Tibial artery (tissue), 4 donors: Measurements from ENCODE around the gene MYO7B.
A peak's percentile ranks its signal among the peaks of the same experiment; 100 is the strongest.

ENCODE experiments used
- DNase-seq, 2 donors: peaks; one replicate each; pipeline ENCODE4 v3.0.0-alpha.2; 2019
- H3K27ac ChIP-seq, 2 donors: fragments of 200-600 bp; sonication (generic) in 1 of 2; 1 replicate in 1 of 2; 2 replicates in 1 of 2; pipeline ENCODE4 v1.5.1; 2018 to 2019; ENCODE audit warnings: mild to moderate bottlenecking in 1 of 2
- H3K27me3 ChIP-seq, 2 donors: fragments of 200-600 bp; sonication (generic) in 1 of 2; one replicate each; pipeline versions ENCODE4 v1.5.1 to v1.6.0; 2016 to 2019
- H3K36me3 ChIP-seq, 3 donors: fragments of 200-600 bp; sonication (generic) in 2 of 3; one replicate each; pipeline ENCODE4 v1.5.1; 2016 to 2019; ENCODE audit warnings: mild to moderate bottlenecking in 2 of 3
- H3K4me1 ChIP-seq, 4 donors: fragments of 200-600 bp; sonication (generic) in 2 of 4; 1 replicate in 3 of 4; 2 replicates in 1 of 4; pipeline ENCODE4 v1.5.1; 2016 to 2019
- H3K4me3 ChIP-seq, 2 donors: fragments of 200-600 bp; sonication (generic) in 1 of 2; 1 replicate in 1 of 2; 2 replicates in 1 of 2; pipeline ENCODE4 v1.5.1; 2018 to 2019; ENCODE audit warnings: mild to moderate bottlenecking in 2 of 2
- H3K9me3 ChIP-seq, 3 donors: fragments of 200-600 bp; sonication (generic) in 1 of 3; one replicate each; pipeline ENCODE4 v1.5.1; 2016 to 2019
- CTCF ChIP-seq, 2 experiments: fragments of 200-600 bp in 1 of 2; fragments of 450-650 bp in 1 of 2; IDR thresholded peaks; one replicate each; pipeline ENCODE4 v1.5.1; 2017 to 2019; ENCODE audit warnings: antibody characterized with exemption in 2 of 2, mild to moderate bottlenecking in 1 of 2, moderate library complexity in 1 of 2
- intact Hi-C: fragments of 100-400 bp; cut with DNase I; formaldehyde crosslinking; loops from one replicate; pipeline ENCODE4 v1.15.0; 2023; ENCODE audit warnings: low total_unique reads

The MYO7B gene

GRCh38 chr2:127591221-127591923 is 55.9 kb downstream of the MYO7B start:
- peak in 1 of 2 donors; percentile 25 for DNase-seq
- Histone ChIP-seq H3K36me3 (no peaks in the 10 kb centered on the region), H3K4me1 (no peaks in the 10 kb centered on the region), H3K4me3 (no peak overlapping the region), H3K27me3 (no peaks in the 10 kb centered on the region), H3K9me3 (no peaks in the 10 kb centered on the region), H3K27ac (no peak overlapping the region)
- TF ChIP-seq CTCF (IDR thresholded peaks at IDR 0.05) = peak; percentile 61 to 84
- intact Hi-C loops = loop anchor here (5.0 kb wide), 1 partner anchor 106 kb away; no protein-coding TSS in a partner anchor

- peak in 1 of 2 donors; percentile 11 for DNase-seq
- Histone ChIP-seq H3K4me3 (no peak overlapping the region), H3K9me3 (no peaks in the 10 kb centered on the region), H3K27ac (no peak overlapping the region), H3K36me3 (no peaks in the 10 kb centered on the region), H3K4me1 (no peaks in the 10 kb centered on the region), H3K27me3 (no peaks in the 10 kb centered on the region)
- no peak for TF ChIP-seq CTCF (IDR thresholded peaks at IDR 0.05)
- intact Hi-C loops = loop anchor here (5.0 kb wide), 1 partner anchor 105 kb away; no protein-coding TSS in a partner anchor
Observed at GRCh38 chr2:127592761-127593227, 57.3 kb downstream of the MYO7B start.

DNA sequence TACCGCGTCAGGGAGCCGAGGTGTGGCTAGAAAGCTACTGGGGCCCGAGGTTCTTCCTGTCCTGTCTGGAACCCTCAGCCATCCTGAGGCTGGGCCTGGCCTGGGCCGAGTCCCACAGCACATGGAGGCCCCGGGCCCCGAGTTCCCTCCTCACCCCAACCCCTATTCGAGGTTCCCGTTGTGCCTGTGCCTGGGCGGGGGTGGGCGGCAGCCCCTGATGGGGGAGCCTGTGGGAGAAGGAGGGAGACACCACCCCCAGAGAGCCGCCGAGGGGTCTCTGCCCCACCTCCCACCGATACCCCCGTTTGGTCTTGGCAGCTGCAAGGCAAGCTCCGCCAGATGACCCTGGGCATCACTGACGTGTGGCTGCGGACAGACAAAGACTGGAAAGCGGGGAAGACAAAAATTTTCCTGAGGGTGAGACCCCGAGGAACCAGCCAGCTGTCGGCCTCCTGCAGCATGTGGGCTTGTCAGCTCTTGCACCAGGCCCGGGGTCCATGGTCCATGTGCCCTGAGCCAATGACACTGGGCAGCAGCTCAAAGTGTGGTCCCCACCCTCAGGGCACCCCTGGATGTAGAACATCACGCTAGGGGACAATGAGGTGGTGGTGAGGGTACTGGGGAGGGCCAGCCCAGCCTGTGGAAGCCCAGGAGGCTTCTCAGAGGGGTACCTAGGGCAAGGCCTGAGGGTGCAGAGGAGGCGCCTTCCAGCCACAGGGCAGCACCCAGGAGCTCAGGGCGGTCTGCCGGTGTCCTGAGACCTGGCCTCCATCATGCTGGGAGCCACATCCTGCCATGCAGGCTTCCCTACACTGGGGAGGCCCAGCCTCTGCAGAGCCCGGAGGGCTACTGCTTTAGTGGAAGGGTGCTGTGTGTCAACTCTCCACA is 58.0 kb downstream of the MYO7B start:
- no peaks in the 10 kb centered on the region for H3K27me3 ChIP-seq
- H3K9me3 ChIP-seq = no peaks in the 10 kb centered on the region
- DNase-seq = no peak
- intact Hi-C loops = loop anchor here (5.0 kb wide), 1 partner anchor 104 kb away; no protein-coding TSS in a partner anchor
- H3K27ac ChIP-seq = no peak overlapping the region
- no peaks in the 10 kb centered on the region for H3K36me3 ChIP-seq
- TF ChIP-seq CTCF (IDR thresholded peaks at IDR 0.05) = no peak
- no peaks in the 10 kb centered on the region for H3K4me1 ChIP-seq
- no peak overlapping the region for H3K4me3 ChIP-seq

DNA sequence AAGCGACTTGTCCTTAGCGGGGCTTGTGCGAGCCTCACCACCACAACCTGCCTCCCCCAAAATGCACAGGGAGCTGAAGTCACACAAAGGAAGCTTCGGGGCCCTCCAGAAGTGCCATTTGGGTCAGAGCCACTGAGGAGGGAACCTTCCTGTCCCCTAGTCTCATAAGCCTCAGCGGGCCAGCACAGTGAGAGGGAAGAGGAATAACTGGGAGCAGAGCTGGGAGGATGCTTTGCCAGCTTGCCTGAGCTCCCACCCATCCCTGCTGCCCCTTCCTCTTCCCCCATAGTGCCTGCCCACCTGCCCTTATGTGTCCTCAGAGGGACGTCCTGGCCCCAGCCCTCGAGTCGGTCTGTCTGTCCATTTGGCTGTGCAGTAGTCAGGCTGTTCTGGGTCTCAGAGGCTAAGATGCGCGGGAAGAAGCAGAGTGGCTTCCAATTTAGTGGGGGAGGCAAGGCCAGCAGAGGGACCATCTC is 58.7 kb downstream of the MYO7B start:
- H3K27ac ChIP-seq = no peak overlapping the region
- no peak overlapping the region for H3K4me3 ChIP-seq
- no peaks in the 10 kb centered on the region for H3K36me3 ChIP-seq
- DNase-seq = peak in 1 of 2 donors; percentile 13
- no peaks in the 10 kb centered on the region for H3K4me1 ChIP-seq
- no peaks in the 10 kb centered on the region for H3K27me3 ChIP-seq
- intact Hi-C loops = loop anchor here (5.0 kb wide), 1 partner anchor 103 kb away; no protein-coding TSS in a partner anchor
- TF ChIP-seq CTCF (IDR thresholded peaks at IDR 0.05) = no peak
- H3K9me3 ChIP-seq = no peaks in the 10 kb centered on the region

DNA sequence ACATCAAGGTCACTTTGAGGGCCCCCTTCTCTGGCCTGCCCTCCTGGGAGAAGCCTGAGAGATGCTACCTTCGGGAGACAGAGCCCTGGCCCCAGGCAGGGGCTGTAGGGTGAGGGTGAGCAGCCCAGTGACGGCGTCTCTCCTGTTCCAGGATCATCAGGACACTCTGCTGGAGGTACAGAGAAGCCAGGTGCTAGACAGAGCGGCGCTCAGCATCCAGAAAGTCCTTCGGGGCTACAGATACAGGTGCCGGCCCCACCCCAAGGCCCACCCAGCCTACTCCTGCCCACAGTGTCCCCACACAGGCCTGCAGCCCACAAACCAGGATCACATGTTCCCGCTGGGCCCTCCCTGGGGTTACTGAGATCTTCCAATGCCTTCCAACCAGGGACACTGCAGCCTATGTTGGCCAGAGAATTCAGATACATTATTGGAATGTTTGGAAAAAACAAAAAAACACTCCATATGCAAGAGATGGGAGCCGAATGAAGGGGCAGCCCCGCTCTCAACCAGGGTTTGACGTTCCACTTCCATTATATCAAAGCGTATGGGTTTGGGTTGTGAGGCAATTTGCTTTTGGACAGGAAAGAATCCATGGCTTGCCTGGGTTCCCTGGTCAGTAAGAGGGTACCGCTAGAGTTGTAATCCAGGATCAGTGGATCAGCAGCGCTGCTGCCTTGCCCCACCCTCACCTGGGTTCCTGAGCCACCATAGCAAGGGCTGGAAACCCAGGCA is 61.0 kb downstream of the MYO7B start:
- no peak overlapping the region for H3K4me3 ChIP-seq
- H3K27ac ChIP-seq = no peak overlapping the region
- no peak for DNase-seq
- intact Hi-C loops = no loop called here
- H3K27me3 ChIP-seq = no peaks in the 10 kb centered on the region
- no peak for TF ChIP-seq CTCF (IDR thresholded peaks at IDR 0.05)
- H3K4me1 ChIP-seq = no peaks in the 10 kb centered on the region
- H3K9me3 ChIP-seq = no peaks in the 10 kb centered on the region
- H3K36me3 ChIP-seq = no peaks in the 10 kb centered on the region
